ENCODE measurements around the gene TMEM198. TPM values are rescaled to one million over a fixed set of nuclear protein-coding genes. Genes with fewer than 3 reads are reported as not detected.

The TMEM198 gene
- total RNA-seq, 2 experiments from 2014 or later: 2.5 to 6.6 TPM

GRCh38 chr2:219538956-219539788 is 4.7 kb upstream of the TMEM198 start:
- Histone ChIP-seq H3K9me3 (ENCODE audit: low read length) (no peaks in the 10 kb centered on the region), H3K4me3 (ENCODE audit: low read depth, low read length, poor library complexity, severe bottlenecking) (no peak overlapping the region), H3K27ac (ENCODE audit: low read depth, low read length, poor library complexity, severe bottlenecking) (no peak overlapping the region), H2AFZ (ENCODE audit: low read length) (no peak overlapping the region), H3K4me2 (ENCODE audit: low read length) (no peak overlapping the region), H3K79me2 (ENCODE audit: insufficient read depth, low read depth, low read length) (peaks cover 9% of the 10 kb centered on the region; the same call in 1 of the 2 replicates), H3K4me1 (ENCODE audit: insufficient read depth, low read length, poor library complexity, severe bottlenecking) (no peaks in the 10 kb centered on the region), H4K20me1 (ENCODE audit: insufficient read depth, low read length) (0 out of 2 replicates have a peak, but pooled peaks cover 5% of the 10 kb centered on the region), H3K36me3 (ENCODE audit: insufficient read depth, low read length) (peaks cover 24% of the 10 kb centered on the region), H3K9me2 (ENCODE audit: insufficient read depth, low read length) (no peaks in the 10 kb centered on the region)
- no TSS peak for BruUV-seq (replicated peaks)
- intact Hi-C loops (cut with micrococcal nuclease; ENCODE audit: unreplicated experiment): no loop called here
- POLR2A ChIA-PET: no interaction called here
- TF ChIP-seq CTCF (conservative IDR thresholded peaks at IDR 0.05; ENCODE audit: low read length): no peak
- no peak for TF ChIP-seq EZH2phosphoT487 (IDR thresholded peaks at IDR 0.05; ENCODE audit: borderline replicate concordance, low read depth, low read length)
- CTCF ChIA-PET (ENCODE audit: unreplicated experiment): interaction anchor here (2.0 kb wide), 1 partner anchor 9 kb away, joined by 6 read pairs; no protein-coding TSS in a partner anchor
- no peak for DNase-seq (ENCODE audit: low spot score)

- Histone ChIP-seq H3K79me2 (ENCODE audit: insufficient read depth, low read depth, low read length) (peaks cover 9% of the 10 kb centered on the region; the same call in 1 of the 2 replicates), H3K36me3 (ENCODE audit: insufficient read depth, low read length) (peaks cover 24% of the 10 kb centered on the region), H3K27ac (ENCODE audit: low read depth, low read length, poor library complexity, severe bottlenecking) (no peak overlapping the region), H3K4me3 (ENCODE audit: low read depth, low read length, poor library complexity, severe bottlenecking) (no peak overlapping the region), H3K9me3 (ENCODE audit: low read length) (no peaks in the 10 kb centered on the region), H4K20me1 (ENCODE audit: insufficient read depth, low read length) (0 out of 2 replicates have a peak, but pooled peaks cover 5% of the 10 kb centered on the region), H3K4me1 (ENCODE audit: insufficient read depth, low read length, poor library complexity, severe bottlenecking) (no peaks in the 10 kb centered on the region), H3K9me2 (ENCODE audit: insufficient read depth, low read length) (no peaks in the 10 kb centered on the region), H2AFZ (ENCODE audit: low read length) (no peak overlapping the region), H3K4me2 (ENCODE audit: low read length) (no peak overlapping the region)
- ChIA-PET POLR2A (no interaction called here), CTCF (ENCODE audit: unreplicated experiment) (interaction anchor here (0.6 to 2.0 kb wide), 3 partner anchors 10 to 43 kb away, joined by 3 to 6 read pairs (median 5); partner anchors contain the start of gene GMPPA)
- no TSS peak for BruUV-seq (replicated peaks)
- intact Hi-C loops (cut with micrococcal nuclease; ENCODE audit: unreplicated experiment): loop anchor here (5.0 kb wide), 2 partner anchors 153 to 363 kb away; partner anchors contain the start of genes CNPPD1, DNPEP and RETREG2
- no peak for DNase-seq (ENCODE audit: low spot score)
- TF ChIP-seq CTCF (conservative IDR thresholded peaks at IDR 0.05; ENCODE audit: low read length) (no peak), EZH2phosphoT487 (IDR thresholded peaks at IDR 0.05; ENCODE audit: borderline replicate concordance, low read depth, low read length) (no peak)
Observed at GRCh38 chr2:219539926-219540678, 3.7 kb upstream of the TMEM198 start.
